B cell (primary cell): ENCODE data around the gene ADAM12. TPM values are rescaled to one million over a fixed set of nuclear protein-coding genes. Genes with fewer than 3 reads are reported as not detected.

Experiments
- ATAC-seq: fragments of 200-7000 bp; cut with Tn5 transposase; one replicate; pipeline ENCODE4 v1.10.0; 2021; ENCODE audit warnings: low read depth, mild to moderate bottlenecking, moderate number of reproducible peaks, moderate library complexity
- CTCF ChIA-PET: fragments of 350-600 bp; sonication (Branson Sonifier 250); formaldehyde crosslinking; loops from one replicate; lab custom pipeline; 2021; ENCODE audit warnings: antibody characterized with exemption, inconsistent platforms; lab: Charles Lee
- POLR2A ChIA-PET: fragments of 350-600 bp; sonication (Branson Sonifier 250); formaldehyde crosslinking; loops from one replicate; lab custom pipeline; 2021; ENCODE audit warnings: antibody characterized with exemption; lab: Charles Lee
- DNase-seq: peaks from one replicate; pipeline ENCODE4 v3.0.0; 2013
- H2AFZ ChIP-seq: 2 replicates; pipeline ENCODE4 v1.6.1; 2012; ENCODE audit warnings: mild to moderate bottlenecking, low read depth, low read length; ENCODE audit not compliant: insufficient read depth, poor library complexity, severe bottlenecking
- H3K27ac ChIP-seq, 2 donors: 1 replicate in 1 of 2; 2 replicates in 1 of 2; pipeline ENCODE4 v1.5.1; 2012 to 2013; ENCODE audit warnings: low read length in 2 of 2, mild to moderate bottlenecking in 2 of 2, moderate library complexity in 1 of 2
- H3K27me3 ChIP-seq, 4 experiments: fragments of 200-600 bp in 1 of 4; sonication (generic) in 1 of 4; replicated peaks in 1 of 4; 1 replicate in 2 of 4; 2 replicates in 2 of 4; pipeline versions ENCODE4 v1.6.1 to v1.7.0; 2013 to 2016; ENCODE audit warnings: low read length in 3 of 4, mild to moderate bottlenecking in 2 of 4, mixed read lengths in 1 of 4, moderate library complexity in 1 of 4; ENCODE audit not compliant: insufficient read depth in 4 of 4, control insufficient read depth in 3 of 4; ENCODE audit errors: control extremely low read depth in 1 of 4
- H3K36me3 ChIP-seq, 2 experiments: replicated peaks in 1 of 2; 1 replicate in 1 of 2; 2 replicates in 1 of 2; pipeline versions ENCODE4 v1.6.1 to v1.7.1; 2013; ENCODE audit warnings: low read length in 1 of 2; ENCODE audit not compliant: insufficient read depth in 2 of 2, control insufficient read depth in 1 of 2; ENCODE audit errors: control extremely low read depth in 1 of 2, extremely low read depth in 1 of 2
- H3K4me1 ChIP-seq, 2 donors: fragments of 200-600 bp in 1 of 2; sonication (generic) in 1 of 2; 1 replicate in 1 of 2; 2 replicates in 1 of 2; pipeline versions ENCODE4 v1.5.1 to v1.6.1; 2013 to 2017; ENCODE audit warnings: low read length in 2 of 2; ENCODE audit not compliant: control insufficient read depth in 2 of 2, insufficient read depth in 2 of 2
- H3K4me2 ChIP-seq: replicated peaks from 2 replicates; pipeline ENCODE3; 2012; ENCODE audit warnings: mild to moderate bottlenecking, low read depth, low read length; ENCODE audit not compliant: poor library complexity, severe bottlenecking
- H3K4me3 ChIP-seq, 5 experiments: fragments of 200-600 bp in 1 of 5; sonication (generic) in 1 of 5; 1 replicate in 3 of 5; 2 replicates in 2 of 5; pipeline versions ENCODE4 v1.5.1 to v1.7.0; 2011 to 2016; ENCODE audit warnings: low read length in 4 of 5, mild to moderate bottlenecking in 4 of 5, low read depth in 2 of 5, control low read depth in 1 of 5, moderate library complexity in 1 of 5; ENCODE audit not compliant: insufficient read depth in 1 of 5; ENCODE audit errors: control extremely low read depth in 1 of 5, extremely low read depth in 1 of 5
- H3K79me2 ChIP-seq: fragments of 200-600 bp; sonication (generic); one replicate; pipeline ENCODE4 v1.6.0; 2016; ENCODE audit warnings: low read length; ENCODE audit not compliant: control insufficient read depth, insufficient read depth
- H3K9ac ChIP-seq: fragments of 200-600 bp; sonication (generic); 2 replicates; pipeline ENCODE4 v1.6.1; 2017; ENCODE audit warnings: mild to moderate bottlenecking, low read length, moderate library complexity
- H3K9me3 ChIP-seq, 3 donors: one replicate each; pipeline versions ENCODE4 v1.6.1 to v1.7.1; 2013; ENCODE audit warnings: low read length in 2 of 3; ENCODE audit not compliant: control insufficient read depth in 2 of 3, insufficient read depth in 1 of 3; ENCODE audit errors: control extremely low read depth in 1 of 3
- H4K20me1 ChIP-seq: 2 replicates; pipeline ENCODE4 v1.6.0; 2012; ENCODE audit warnings: mild to moderate bottlenecking, low read length; ENCODE audit not compliant: insufficient read depth, control insufficient read depth, poor library complexity, severe bottlenecking
- H3K27ac Mint-ChIP-seq: one replicate; pipeline ENCODE4 v1.8.0; 2021; ENCODE audit warnings: mixed read lengths
- H3K27me3 Mint-ChIP-seq: one replicate; pipeline ENCODE4 v1.8.0; 2021; ENCODE audit warnings: mixed read lengths
- H3K4me1 Mint-ChIP-seq: one replicate; pipeline ENCODE4 v1.8.0; 2021; ENCODE audit warnings: mixed read lengths
- H3K4me3 Mint-ChIP-seq: one replicate; pipeline ENCODE4 v1.8.0; 2021; ENCODE audit warnings: mixed read lengths
- H3K9me3 Mint-ChIP-seq: one replicate; pipeline ENCODE4 v1.8.0; 2022; ENCODE audit warnings: mixed read lengths; ENCODE audit not compliant: insufficient read depth
- EZH2 ChIP-seq: IDR thresholded peaks from 2 replicates; pipeline ENCODE4 v1.6.1; 2012; ENCODE audit warnings: borderline replicate concordance, low read depth, mild to moderate bottlenecking, moderate library complexity, low read length; ENCODE audit not compliant: insufficient read depth, poor library complexity, severe bottlenecking
- WGBS: methylation state at CpG from one replicate; pipeline ENCODE4 v1.1.5; 2013; ENCODE audit warnings: missing lambda C conversion rate; ENCODE audit not compliant: insufficient coverage; 5-methylcytosine and 5-hydroxymethylcytosine counted together
- intact Hi-C: fragments of 100-400 bp; cut with micrococcal nuclease; formaldehyde crosslinking; loops from one replicate; pipeline ENCODE4 v1.10.0; 2022
- polyA plus RNA-seq: library from polyadenylated mRNA; depleted of rRNA; stranded (reverse); fragments of >200 nt; gene quantifications from 2 replicates; pipeline ENCODE4 v1.2.3, GENCODE V29; 2012
- total RNA-seq, 2 donors: library from RNA; stranded (reverse); fragments of 120-200 nt in 1 of 2; gene quantifications; 1 replicate in 1 of 2; 2 replicates in 1 of 2; pipeline versions ENCODE4 v1.2.3 to v1.2.4, GENCODE V29; 2013 to 2022
- TF ChIP-seq, protein P1 (sequence below): fragments of 200-600 bp; IDR thresholded peaks from one replicate; pipeline ENCODE4 v1.8.0; 2022; ENCODE audit warnings: antibody characterized with exemption, mild to moderate bottlenecking

Gene ADAM12
- total and polyA plus RNA-seq, 2 donors (not counting 1 experiment from before 2014, with no cell fraction given) = 0.01 to 0.22 TPM

DNA sequence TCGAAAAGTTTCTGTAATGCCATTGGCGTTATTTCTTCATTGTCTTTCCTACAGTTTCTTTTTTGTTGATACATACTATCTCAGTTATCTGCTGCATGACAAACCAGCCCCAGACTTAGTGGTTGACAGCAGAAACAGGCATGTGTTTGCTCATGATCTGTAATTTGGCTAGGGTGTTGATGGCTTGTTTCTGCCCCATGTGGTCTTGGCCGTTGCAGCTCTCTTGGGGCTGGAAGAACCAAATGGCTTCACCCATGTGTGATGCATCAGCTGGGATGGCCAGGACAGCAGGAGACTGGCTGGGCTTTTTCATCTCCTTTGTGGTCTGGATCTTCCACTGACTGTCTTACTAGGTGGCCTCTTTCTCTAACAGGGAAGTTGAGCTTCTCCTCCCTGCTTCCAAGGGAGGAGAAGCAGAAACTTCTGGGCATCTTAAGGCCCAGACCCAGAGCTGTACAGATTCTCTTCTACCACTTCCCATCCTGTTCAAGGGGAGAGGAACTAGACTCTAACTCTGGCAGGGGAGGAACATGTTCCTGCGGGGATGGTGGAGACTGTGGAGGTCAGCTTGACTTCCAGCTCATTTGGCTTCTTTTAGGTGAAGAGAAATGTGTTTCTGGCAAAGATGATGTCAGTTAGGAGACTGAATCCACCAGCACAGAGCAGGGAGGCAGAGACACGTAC, 402.6 kb downstream of the ADAM12 start:
- peaks cover under 1% of the 10 kb centered on the region for H3K27me3 Mint-ChIP-seq
- CTCF ChIA-PET = interaction anchor here (0.6 to 7.2 kb wide), 5 partner anchors 51 to 517 kb away, joined by 3 to 80 read pairs (median 3); no protein-coding TSS in a partner anchor
- no peaks in the 10 kb centered on the region for H4K20me1 ChIP-seq
- H3K4me3 Mint-ChIP-seq = no peak overlapping the region
- H3K27ac ChIP-seq = no peak overlapping the region
- H3K4me2 ChIP-seq = no peak overlapping the region
- H3K9ac ChIP-seq = no peak overlapping the region
- no peaks in the 10 kb centered on the region for H3K36me3 ChIP-seq
- H3K79me2 ChIP-seq = no peaks in the 10 kb centered on the region
- intact Hi-C loops = no loop called here
- H3K27ac Mint-ChIP-seq = no peak overlapping the region
- ATAC-seq (no peak), DNase-seq (no peak)
- no peaks in the 10 kb centered on the region for H3K4me1 ChIP-seq
- TF ChIP-seq EZH2 = no peak
- TF ChIP-seq, protein P1, sequence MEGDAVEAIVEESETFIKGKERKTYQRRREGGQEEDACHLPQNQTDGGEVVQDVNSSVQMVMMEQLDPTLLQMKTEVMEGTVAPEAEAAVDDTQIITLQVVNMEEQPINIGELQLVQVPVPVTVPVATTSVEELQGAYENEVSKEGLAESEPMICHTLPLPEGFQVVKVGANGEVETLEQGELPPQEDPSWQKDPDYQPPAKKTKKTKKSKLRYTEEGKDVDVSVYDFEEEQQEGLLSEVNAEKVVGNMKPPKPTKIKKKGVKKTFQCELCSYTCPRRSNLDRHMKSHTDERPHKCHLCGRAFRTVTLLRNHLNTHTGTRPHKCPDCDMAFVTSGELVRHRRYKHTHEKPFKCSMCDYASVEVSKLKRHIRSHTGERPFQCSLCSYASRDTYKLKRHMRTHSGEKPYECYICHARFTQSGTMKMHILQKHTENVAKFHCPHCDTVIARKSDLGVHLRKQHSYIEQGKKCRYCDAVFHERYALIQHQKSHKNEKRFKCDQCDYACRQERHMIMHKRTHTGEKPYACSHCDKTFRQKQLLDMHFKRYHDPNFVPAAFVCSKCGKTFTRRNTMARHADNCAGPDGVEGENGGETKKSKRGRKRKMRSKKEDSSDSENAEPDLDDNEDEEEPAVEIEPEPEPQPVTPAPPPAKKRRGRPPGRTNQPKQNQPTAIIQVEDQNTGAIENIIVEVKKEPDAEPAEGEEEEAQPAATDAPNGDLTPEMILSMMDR = no peak
- no peak overlapping the region for H2AFZ ChIP-seq
- peaks cover 0 to 4% (median 0%) of the 10 kb centered on the region in 3 donors for H3K9me3 ChIP-seq
- no peaks in the 10 kb centered on the region for H3K27me3 ChIP-seq
- no peaks in the 10 kb centered on the region for H3K9me3 Mint-ChIP-seq
- 79% methylated on average over 4 of the region's 5 CpGs for WGBS
- peaks cover 13% of the 10 kb centered on the region for H3K4me1 Mint-ChIP-seq
- POLR2A ChIA-PET = no interaction called here
- H3K4me3 ChIP-seq = no peak overlapping the region

DNA sequence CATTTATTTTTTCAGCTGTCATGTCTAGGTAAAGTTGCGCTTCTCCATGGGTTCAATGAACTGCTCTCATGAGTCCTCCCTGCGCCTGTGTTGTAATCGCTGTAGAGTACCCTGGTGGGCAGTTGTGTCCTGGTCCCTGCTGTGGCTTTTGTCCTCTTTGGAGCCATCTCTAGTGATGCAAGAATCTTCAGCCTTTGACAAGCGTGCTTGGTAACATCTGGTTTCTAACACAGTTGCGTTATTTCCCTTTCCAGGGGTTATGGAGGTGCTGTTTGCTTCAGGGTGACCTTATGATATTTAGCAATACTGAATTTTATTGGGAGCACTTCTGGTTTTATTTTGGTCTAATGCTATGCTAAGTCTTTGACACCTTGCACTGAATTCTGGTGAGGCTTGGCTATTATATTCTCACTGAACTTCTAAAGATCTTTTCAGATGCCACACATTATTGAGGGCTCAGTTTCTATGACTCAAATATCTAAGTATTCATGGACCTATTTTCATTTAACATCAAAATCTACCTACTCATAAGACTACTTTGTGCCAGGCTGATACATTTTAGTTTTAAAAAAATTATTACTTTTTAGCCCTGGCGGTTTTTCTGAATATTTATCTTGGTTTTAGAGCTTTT, 403.3 kb downstream of the ADAM12 start:
- no peaks in the 10 kb centered on the region for H3K36me3 ChIP-seq

More for the DNA sequence above, 403.3 kb downstream of the ADAM12 start:
- intact Hi-C loops = loop anchor here (5.0 kb wide), 1 partner anchor 118 kb away; no protein-coding TSS in a partner anchor
- H2AFZ ChIP-seq = no peak overlapping the region
- Mint-ChIP-seq H3K27ac (no peak overlapping the region), H3K9me3 (no peaks in the 10 kb centered on the region), H3K4me3 (no peak overlapping the region), H3K4me1 (peaks cover 13% of the 10 kb centered on the region), H3K27me3 (peaks cover 4% of the 10 kb centered on the region)
- 93% methylated on average over 4 of the region's 6 CpGs for WGBS
- DNase-seq = no peak
- CTCF ChIA-PET = interaction anchor here (0.6 to 7.2 kb wide), 5 partner anchors 9 to 517 kb away, joined by 3 to 80 read pairs (median 4); no protein-coding TSS in a partner anchor
- no peaks in the 10 kb centered on the region for H3K27me3 ChIP-seq
- no peaks in the 10 kb centered on the region for H3K79me2 ChIP-seq
- H3K4me2 ChIP-seq = no peak overlapping the region
- no peaks in the 10 kb centered on the region for H4K20me1 ChIP-seq
- H3K27ac ChIP-seq = no peak overlapping the region
- POLR2A ChIA-PET = no interaction called here
- TF ChIP-seq EZH2 = no peak
- TF ChIP-seq, protein P1 = no peak
- ATAC-seq = no peak
- no peak overlapping the region for H3K4me3 ChIP-seq
- H3K4me1 ChIP-seq = no peaks in the 10 kb centered on the region
- no peak overlapping the region for H3K9ac ChIP-seq
- H3K9me3 ChIP-seq = no peaks in the 10 kb centered on the region
